ENCODE measurements around the gene PPFIA4. TPM values are rescaled to one million over a fixed set of nuclear protein-coding genes. Genes with fewer than 3 reads are reported as not detected.

The PPFIA4 gene
- total and polyA plus RNA-seq, 9 of the 15 experiments (the other 6 are each of a cell fraction or from before 2014, with no cell fraction given), result 0.07 to 12.0 (median 0.70) TPM

DNA sequence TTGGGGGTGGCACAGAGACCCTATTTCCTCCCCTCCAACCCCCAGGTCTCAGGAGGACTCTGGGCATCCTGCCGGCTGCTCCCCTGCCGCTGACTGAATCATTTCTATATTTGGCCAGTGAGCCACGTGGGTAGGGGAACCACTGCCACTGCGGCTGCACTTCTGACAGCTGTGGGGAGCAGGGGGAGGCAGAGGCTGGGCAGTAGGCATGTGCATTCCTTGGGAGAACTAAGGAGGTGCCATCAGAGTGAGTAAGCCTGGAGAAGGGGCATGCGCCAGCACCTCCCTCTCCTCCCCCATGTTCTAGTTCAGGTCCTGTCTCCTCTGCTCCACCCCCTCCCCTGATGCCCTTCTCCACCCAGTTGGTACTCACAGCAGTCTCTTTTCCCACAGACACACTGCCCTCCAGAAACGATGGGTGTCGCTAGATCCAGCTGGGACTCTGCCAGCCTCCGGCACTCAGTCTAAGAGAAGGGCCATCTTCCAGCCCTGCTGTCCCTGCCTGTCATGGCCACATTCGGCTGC lies 12.0 kb downstream of the PPFIA4 start:
- H3K4me2 ChIP-seq (ENCODE audit: insufficient read depth, low read length), result no peak overlapping the region
- H3K27me3 ChIP-seq (ENCODE audit: control insufficient read depth in 2 of 2, insufficient read depth in 2 of 2, low read length in 2 of 2), result peaks cover 25 to 51% of the 10 kb centered on the region in 2 experiments; a peak in 4 of 5 replicates
- no peaks in the 10 kb centered on the region for H3K9me3 ChIP-seq (replicated peaks; ENCODE audit: control insufficient read depth, insufficient read depth, low read depth, low read length)
- H3K4me3 ChIP-seq, result no peak overlapping the region
- ChIA-PET POLR2A (no interaction called here), CTCF (ENCODE audit: low intra/inter-chr PET ratio) (interaction anchor here (3.5 kb wide), 1 partner anchor 178 kb away, joined by 13 read pairs; no protein-coding TSS in a partner anchor)
- FAIRE-seq (no peak), ATAC-seq (no peak), DNase-seq (ENCODE audit: extremely low read depth in 1 of 4, low spot score in 3 of 4) (no peak)
- no peak overlapping the region for H3K27ac ChIP-seq (ENCODE audit: extremely low read depth, low read depth, low read length)
- no peaks in the 10 kb centered on the region; a peak in 2 of 5 replicates for H3K4me1 ChIP-seq (replicated peaks in 1 of 2; ENCODE audit: control insufficient read depth in 2 of 2, insufficient read depth in 2 of 2, low read length in 2 of 2)
- no peaks in the 10 kb centered on the region; the same call in 2 of the 3 replicates for H3K36me3 ChIP-seq (ENCODE audit: control insufficient read depth, insufficient read depth, low read length)
- H3K79me2 ChIP-seq (ENCODE audit: control insufficient read depth, insufficient read depth, low read length), result no peaks in the 10 kb centered on the region
- 6% methylated on average over 9 of the region's 9 CpGs for WGBS (ENCODE audit: insufficient coverage, low coverage, missing lambda C conversion rate)
- intact Hi-C loops (cut with micrococcal nuclease), result loop anchor here (5.0 to 10.0 kb wide), 2 partner anchors 79 to 297 kb away; no protein-coding TSS in a partner anchor
- no peaks in the 10 kb centered on the region for H3K9me1 ChIP-seq (ENCODE audit: control insufficient read depth, insufficient read depth, low read length)
- H3K9ac ChIP-seq (ENCODE audit: insufficient read depth in 1 of 2, low read depth in 2 of 2, low read length in 2 of 2), result no peak overlapping the region
- peaks cover 74% of the 10 kb centered on the region for H4K20me1 ChIP-seq (replicated peaks; ENCODE audit: control insufficient read depth, insufficient read depth, low read length)
- no peak for TF ChIP-seq MCM2 (IDR thresholded peaks at IDR 0.05; ENCODE audit: low read depth)
- TF ChIP-seq SPI1 (IDR thresholded peaks at IDR 0.05; ENCODE audit: borderline replicate concordance, low read depth, low read length), result no peak
- no peak for TF ChIP-seq ZNF699 (CRISPR knock-in tag; IDR thresholded peaks at IDR 0.05; ENCODE audit: insufficient replicate concordance)
- TF ChIP-seq NELFE (IDR thresholded peaks at IDR 0.05; ENCODE audit: insufficient read depth, insufficient read length), result no peak
- no peak for TF ChIP-seq PHTF2 (CRISPR knock-in tag; IDR thresholded peaks at IDR 0.05)
- TF ChIP-seq NFYB (IDR thresholded peaks at IDR 0.05; ENCODE audit: extremely low read depth, insufficient read length), result no peak
- in situ Hi-C loops (cut with MboI), result no loop called here
- no TSS peak for BruUV-seq (replicated peaks)
- no peak overlapping the region for H2AFZ ChIP-seq (ENCODE audit: low read depth, low read length)
